ENCODE measurements around the gene ACSM2B. TPM values are rescaled to one million over a fixed set of nuclear protein-coding genes. Genes with fewer than 3 reads are reported as not detected.
"Not testable (repeated sequence)": the region's sequence is repeated elsewhere in the genome, so short reads cannot be mapped to it uniquely, and the experiment has no call there.

The ACSM2B gene, protein sequence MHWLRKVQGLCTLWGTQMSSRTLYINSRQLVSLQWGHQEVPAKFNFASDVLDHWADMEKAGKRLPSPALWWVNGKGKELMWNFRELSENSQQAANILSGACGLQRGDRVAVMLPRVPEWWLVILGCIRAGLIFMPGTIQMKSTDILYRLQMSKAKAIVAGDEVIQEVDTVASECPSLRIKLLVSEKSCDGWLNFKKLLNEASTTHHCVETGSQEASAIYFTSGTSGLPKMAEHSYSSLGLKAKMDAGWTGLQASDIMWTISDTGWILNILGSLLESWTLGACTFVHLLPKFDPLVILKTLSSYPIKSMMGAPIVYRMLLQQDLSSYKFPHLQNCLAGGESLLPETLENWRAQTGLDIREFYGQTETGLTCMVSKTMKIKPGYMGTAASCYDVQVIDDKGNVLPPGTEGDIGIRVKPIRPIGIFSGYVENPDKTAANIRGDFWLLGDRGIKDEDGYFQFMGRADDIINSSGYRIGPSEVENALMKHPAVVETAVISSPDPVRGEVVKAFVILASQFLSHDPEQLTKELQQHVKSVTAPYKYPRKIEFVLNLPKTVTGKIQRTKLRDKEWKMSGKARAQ
- not detected for total RNA-seq
- long read RNA-seq = 0 reads

DNA sequence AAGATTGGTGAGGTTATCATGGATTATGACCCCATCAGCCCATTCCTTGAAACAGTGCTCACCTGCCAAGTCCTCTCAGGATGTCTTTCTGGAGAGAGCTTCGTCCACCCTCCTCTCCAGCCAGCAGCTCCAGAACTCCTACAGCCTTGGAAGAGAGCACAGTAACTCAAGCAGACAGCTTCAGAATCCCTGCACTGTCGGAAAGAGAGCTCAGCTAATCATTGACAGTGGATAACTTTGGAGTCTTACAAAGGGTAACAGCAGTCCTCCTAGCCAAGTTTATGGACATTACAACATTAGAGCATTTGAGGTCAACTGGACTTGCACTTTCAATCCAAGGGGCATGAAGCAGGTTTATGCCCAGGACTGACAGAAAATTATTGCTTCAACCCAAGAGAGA, at the start of gene ACSM2B:
Gene ACSM2B, minus strand, starts transcription at position 223 of the 400 bp plus-strand sequence. CDS start 11,522 bp downstream, outside the sequence.
- DNase-seq = not testable (repeated sequence)

DNA sequence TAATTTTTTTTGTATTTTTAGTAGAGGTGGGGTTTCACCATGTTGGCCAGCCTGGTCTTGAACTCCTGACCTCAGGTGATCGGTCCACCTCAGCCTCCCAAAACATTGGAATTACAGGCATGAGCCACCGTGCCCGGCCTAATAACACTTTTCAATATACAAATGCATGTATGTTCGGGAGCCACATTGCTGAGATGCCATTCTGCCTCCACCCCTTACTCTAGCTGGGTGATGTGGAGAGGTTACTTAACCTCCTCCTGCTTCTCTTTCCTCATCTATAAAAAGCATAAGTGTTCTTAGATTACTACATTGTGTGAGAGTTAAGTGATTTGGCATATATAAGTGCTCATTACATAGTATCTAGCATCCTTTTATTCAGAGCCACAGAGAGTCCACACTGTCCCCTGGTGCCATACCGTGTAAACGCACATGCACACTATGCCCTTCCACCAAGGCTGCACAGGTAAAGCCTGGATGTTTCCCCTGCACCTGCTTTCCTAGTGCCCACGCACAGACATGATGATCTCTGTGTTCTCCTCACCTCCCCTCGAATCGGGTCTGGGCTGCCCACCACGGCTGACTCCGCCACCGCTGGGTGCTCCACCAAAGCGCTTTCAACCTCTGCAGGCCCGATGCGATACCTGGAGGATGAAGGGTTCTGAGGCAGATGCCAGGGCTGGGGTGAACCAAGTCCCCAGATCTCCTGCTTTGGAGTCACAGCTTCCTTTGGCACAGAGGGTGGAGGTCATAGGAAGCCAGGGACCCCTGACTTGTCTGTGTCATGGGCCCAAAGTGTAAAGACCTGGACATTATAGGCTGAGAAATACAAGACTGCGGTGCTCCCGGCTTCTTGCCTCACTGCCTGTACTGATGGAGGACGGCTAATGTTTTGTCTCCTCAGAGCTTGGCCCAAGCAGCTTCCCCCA, 49.0 kb upstream of the ACSM2B start:
- ATAC-seq (no peak), DNase-seq (no peak)
- intact Hi-C loops (cut with micrococcal nuclease) = no loop called here

More for the DNA sequence above, at the start of gene ACSM2B:
- ATAC-seq; intact Hi-C loops (cut with micrococcal nuclease): not testable (repeated sequence)

DNA sequence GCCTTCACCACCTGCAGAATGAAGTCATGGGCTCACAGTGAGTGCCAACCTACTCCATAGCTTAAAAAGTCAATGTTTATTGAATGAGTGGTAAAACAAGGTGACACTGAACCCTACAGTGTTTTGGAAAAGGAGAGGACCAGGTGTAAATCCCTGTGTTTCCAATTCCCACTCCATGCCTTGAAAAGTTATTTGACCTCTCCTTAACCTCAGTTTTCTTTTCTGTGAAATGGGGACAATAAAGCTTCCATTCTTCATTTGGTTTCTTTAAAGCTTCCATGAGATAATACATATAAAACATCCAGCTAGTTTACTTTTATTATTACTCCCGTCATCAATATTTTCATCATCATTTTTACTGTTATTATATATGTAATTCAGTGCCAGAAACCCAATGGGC, 48.0 kb upstream of the ACSM2B start:
- intact Hi-C loops (cut with micrococcal nuclease) = no loop called here
- DNase-seq = no peak
- ATAC-seq = no peak

DNA sequence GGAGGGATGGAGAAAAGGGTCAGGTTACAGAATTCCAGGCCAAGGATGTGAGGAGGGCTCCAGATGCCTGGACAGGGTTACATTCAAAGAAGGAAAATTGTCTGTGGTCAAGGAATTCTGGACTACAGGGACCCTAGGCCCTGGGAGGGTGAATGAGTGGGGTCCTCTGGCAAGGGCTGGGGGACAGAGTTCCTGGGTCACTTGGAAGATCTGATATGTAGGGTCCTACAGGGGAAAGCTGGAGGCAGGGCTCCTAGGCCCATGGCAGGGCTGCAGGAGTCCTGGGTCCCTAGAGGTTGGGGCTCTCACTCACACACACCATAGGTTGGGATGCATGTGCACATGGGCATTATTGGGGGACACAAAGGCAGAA, 46.3 kb upstream of the ACSM2B start:
- DNase-seq (no peak), ATAC-seq (no peak)
- intact Hi-C loops (cut with micrococcal nuclease) = no loop called here

DNA sequence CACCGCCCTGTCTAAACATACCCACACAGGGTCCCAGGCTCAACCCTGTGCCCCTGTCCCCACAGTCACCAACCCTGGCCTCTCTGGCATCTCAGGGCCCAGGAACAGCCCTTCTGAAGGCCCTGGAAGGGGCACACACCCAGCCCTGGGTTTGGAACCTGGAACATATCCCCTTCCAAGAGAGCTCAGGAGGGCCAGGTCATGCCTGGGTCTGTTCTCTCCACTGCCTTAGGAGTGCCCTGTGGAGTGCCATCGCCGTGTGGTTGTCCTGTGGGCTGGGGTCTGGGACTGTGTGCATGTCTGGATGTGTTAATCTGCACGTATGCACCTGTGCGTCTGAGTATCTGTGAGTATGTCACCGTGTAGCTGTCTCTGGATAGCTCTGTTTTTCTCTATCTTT, 45.2 kb upstream of the ACSM2B start:
- ATAC-seq = no peak
- intact Hi-C loops (cut with micrococcal nuclease) = no loop called here
- DNase-seq = no peak

DNA sequence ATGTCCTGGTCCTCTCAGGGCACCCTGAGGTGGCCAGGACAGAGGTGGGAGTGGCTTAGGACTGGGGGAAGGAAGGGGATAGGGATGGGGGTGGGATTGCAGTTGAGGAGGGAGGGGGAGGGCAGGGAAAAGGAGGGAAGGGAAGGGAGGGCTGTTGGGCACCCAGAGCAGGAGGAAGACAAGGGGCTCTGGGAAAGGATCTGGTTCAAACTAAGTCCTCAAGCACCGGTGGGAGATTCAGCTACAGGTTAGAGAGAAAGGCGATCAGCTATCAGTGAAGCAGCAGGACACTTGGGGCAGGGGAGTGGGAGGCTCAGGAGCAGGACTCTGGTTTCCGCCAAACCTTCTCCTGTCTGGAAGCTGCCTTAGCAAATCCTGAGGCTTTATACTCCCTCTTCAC, 44.6 kb upstream of the ACSM2B start:
- no peak for ATAC-seq
- intact Hi-C loops (cut with micrococcal nuclease) = no loop called here

DNA sequence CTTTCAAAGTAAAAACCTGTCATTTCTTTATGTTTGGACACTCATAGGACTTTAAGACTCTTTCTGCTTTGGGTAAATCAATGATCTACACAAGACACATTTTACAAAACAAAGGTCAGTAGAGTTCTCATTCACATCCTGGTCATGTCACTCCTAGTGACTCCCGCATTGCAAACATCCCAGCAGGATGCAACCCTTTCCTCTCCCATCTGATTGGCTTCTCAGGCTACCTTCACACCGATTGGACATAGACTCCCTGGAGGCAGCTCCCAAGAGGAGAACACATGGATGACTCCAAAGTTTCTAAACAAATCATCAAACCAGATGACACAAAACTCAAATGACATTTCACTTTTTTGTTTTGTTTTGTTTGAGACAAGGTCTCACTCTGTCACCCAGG, 43.8 kb upstream of the ACSM2B start:
- intact Hi-C loops (cut with micrococcal nuclease) = no loop called here
- DNase-seq (no peak), ATAC-seq (no peak)

More for the DNA sequence above, 44.6 kb upstream of the ACSM2B start:
- no peak for DNase-seq

DNA sequence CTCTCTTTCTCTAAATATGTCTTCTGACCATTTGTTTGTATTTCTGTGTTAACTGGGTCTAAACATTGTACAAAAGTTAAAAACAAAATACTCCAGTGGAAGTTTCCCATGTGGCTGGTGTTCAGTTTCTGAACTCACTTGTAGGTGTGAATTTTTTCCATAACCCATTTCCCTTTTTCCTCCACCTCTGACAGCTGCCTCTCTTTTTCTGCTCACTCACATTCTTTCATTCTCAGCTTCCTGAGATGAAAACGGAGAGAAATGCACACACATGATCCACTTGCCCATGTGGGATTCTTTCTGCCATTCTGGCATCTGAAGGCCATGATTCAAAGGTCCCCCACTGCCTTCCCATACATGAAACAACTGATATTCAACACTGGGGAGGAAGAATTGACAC, 41.1 kb upstream of the ACSM2B start:
- ATAC-seq = no peak
- no peak for DNase-seq
- intact Hi-C loops (cut with micrococcal nuclease) = no loop called here

DNA sequence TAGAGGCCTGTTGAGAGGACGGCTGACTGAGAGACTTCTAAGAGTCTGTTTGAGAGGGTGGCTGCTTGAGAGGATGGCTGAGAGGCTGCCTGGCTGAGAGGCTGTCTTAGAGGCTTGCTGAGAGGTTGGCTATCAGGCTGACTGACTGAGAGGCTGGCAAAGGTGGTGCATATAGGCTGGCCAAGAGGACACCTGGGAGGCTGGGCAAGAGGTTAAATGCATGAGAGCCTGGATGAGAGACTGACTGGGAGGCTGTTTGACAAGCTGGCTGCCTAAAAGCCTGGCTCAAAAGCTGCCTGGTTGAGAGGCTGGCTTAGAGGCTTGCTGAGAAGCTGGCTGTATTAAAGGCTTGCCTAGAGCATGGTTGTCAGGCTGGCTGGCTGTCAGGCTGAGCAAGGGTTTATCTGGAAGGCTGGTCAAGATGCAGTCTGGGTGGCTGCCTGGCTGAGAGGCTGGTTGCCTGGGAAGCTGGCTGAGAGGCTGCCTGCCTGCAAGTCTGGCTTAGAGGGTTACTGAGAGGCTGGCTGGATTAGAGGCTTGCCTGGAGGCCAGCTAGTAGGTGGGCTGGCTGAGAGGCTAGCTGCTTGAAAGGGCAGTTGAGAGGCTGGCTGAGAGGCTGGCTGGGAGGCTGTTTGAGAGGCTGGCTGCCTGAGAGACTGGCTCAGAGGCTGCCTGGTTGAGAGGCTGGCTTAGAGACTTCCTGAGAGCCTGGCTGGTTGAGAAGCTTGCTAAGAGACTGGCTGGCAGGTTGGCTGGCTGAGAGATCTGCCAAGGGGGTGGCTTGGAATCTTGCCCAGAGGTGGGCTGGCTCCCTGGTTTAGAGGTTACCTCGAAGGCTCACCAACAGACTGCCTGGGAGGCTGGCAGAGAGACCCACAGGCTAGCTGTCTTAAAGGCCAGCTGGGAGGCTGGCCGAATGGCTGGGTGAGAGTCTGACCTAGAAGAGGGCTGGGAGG, 38.3 kb upstream of the ACSM2B start:
- DNase-seq (no peak), ATAC-seq (no peak)
- intact Hi-C loops (cut with micrococcal nuclease) = no loop called here

DNA sequence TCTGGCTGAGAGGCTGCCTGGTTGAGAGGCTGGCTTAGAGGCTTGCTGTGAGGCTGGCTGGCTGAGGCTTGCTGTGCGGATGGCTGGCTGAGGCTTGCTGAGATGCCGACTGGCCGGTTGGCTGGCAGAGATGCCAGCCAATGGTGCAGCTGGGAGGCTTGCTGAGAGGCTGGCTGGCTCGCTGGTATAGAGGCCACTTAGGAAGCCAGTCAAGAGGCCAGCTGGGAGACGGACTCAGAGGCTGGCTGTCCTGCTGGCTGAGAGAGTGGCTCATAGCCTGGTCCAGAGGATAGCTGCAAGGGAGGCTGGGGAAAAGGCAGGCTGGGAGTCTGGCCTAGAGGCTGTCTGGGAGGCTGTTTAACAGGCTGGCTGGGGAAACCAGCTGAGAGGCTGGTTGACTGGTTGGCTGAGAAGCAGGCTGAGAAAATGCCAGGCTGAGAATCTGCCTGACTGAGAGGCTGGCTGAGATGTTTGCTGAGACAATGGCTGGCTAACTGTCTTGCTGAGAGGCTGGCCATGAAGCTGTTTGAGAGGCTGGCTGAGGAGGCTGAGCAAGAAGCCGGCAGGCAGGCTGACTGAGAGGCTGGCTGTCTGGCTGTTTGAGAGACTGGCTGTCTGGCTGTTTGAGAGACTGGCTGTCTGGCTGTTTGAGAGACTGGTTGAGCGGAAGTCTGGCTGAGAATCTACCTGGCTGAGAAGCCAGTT, 37.5 kb upstream of the ACSM2B start:
- intact Hi-C loops (cut with micrococcal nuclease) = no loop called here
- DNase-seq (no peak), ATAC-seq (no peak)

DNA sequence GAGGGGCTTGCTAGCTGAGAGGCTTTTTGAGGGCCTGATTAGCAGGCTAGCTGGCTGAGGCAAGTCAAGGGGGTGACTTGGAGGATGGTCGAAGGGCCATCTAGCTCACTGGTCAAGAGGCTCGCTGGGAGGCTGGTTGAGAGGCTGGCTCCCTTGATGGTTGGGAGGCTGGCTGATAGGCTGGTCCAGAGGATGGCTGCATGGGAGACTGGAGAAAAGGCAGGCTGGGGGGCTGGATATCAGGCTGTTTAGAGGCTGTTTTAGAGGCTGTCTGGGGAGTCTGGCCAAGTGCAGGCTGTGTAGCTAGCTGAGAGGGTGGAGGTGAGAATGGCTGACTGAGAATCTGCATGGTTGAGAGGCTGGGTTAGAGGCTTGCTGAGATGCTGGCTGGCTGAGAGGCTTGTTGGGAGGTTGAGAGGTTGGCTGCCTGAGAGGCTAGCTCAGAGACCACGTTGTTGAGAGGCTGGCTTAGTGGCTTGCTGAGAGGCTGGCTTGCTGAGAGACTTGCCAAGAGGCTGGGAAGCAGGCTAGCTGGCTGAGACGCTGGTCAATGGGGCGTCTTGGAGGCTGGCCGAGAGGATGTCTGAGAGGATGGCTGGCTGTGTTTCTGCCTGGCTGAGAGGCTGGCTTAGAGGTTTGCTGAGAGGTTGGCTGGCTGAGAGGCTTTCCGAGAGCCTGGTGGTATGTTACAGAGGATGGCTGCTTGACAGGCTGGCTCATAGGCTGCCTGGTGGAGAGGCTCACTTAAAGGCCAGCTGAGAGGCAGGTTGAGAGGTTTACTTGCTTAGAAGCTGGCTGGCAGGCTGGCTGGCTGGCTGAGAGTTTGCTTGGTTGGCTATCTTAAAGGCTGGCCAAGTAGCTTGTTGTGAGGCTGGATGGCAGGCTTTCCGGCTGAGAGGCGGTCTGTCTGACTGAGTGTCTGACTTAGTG, 36.6 kb upstream of the ACSM2B start:
- intact Hi-C loops (cut with micrococcal nuclease) = no loop called here
- DNase-seq (peak; percentile 79), ATAC-seq (peak; percentile 60)

DNA sequence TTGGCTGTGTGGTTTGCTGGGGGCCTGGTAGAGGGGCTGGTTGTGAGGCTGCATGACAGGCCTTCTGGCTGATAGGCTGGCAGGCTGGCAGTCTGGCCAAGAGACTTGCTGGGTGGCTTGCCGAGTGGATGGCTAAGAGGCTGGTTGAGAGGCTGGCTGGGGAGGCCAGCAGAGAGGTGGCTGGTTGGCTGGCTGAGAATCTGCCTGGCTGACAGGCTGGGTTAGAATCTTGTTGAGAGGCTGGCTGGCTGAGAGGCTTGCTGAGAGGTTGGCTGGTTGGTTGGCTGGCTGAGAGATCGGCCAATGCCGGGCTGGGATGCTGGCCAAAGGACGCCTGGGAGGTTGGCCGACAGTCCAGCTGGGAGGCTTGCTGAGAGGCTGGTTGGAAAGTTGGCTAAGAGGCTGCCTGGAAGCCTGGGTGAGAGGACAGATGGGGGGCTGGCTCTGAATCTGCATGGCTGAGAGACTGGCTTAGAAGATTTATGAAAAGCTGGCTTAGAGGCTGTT, 35.9 kb upstream of the ACSM2B start:
- DNase-seq (peak; percentile 87), ATAC-seq (peak; percentile 82)
- intact Hi-C loops (cut with micrococcal nuclease) = no loop called here

DNA sequence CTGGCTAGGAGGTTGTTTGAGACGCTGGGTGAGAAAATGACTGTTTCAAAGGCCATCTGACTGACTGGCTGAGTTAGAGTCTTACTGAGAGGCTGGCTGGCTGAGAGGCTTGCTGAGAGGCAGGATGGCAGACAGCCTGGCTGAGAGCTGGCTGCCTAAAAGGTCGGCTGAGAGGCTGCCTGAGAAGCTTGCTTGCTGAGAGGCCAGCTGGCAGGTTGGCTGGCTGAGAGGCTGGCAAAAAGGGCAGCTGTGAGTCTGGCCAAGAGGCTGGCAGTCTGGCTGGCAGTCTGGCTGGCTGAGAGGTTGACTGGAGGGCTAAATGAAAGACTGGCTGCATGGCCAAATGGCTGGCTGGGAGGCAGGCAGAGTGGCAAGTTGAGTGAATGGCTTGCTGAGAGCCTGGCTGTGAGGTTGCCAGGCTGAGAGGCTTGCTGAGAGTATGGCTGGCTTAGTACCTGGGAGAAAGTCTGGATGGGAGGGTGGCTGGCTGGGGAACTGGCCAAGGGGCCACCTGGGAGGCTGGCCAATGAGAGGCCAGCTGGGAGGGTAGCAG, 35.3 kb upstream of the ACSM2B start:
- intact Hi-C loops (cut with micrococcal nuclease) = no loop called here
- ATAC-seq = peak; percentile 56

DNA sequence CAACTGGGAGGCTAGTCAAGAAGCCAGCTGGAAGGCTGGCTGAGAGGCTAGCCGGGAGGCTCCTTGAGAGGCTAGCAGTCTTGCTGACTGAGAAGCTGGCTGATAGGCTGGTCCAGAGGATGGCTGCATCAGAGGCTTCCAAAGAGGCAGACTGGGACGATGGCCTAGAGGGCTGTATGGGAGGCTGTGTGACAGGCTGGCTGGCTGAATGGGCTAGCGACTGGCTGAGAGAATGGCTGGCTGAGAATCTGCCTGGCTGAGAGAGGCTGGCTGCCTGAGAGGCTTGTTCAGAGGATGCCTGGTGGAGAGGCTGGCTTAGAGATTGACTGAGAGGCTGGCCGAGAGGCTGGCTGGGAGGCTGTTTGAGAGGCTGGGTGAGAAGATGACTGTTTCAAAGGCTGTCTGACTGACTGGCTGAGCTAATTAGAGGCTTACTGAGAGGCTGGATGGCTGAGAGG, 34.8 kb upstream of the ACSM2B start:
- intact Hi-C loops (cut with micrococcal nuclease) = no loop called here
- DNase-seq (peak; percentile 53), ATAC-seq (peak; percentile 59)

More for the DNA sequence above, 35.3 kb upstream of the ACSM2B start:
- DNase-seq = peak; percentile 65

DNA sequence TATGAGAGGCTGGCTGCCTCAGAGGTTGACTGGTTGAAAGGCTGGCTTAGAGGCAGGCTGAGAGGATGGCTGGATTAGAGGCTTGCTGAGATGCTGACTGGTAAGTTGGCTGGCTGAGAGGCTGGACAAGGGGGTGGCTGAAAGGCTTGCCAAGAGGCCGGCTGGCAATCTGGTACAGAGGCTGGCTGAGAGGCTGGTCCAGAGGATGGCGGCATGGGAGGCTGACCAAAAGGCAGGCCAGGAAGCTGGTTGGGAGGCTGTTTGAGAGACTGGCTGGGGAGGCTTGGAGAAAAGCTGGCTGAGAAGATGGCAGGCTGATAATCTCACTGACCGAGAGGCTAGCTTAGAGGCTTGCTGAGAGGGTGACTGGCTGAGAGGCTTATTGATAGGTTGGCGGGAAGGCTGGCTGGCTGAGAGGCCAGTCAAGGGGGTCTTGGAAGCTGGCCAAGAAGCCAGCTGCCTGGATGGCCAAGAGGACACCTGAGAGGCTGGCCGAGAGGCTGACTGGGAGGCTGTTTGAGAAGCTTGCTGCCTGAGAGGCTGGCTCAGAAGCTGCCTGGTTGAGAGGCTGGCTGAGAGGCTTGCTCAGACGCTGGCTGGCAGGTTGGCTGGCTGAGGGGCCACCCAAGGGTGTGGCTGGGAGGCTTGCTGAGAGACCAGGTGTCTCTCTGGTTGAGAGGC, 34.2 kb upstream of the ACSM2B start:
- ATAC-seq = no peak
- DNase-seq = no peak
- intact Hi-C loops (cut with micrococcal nuclease) = no loop called here

DNA sequence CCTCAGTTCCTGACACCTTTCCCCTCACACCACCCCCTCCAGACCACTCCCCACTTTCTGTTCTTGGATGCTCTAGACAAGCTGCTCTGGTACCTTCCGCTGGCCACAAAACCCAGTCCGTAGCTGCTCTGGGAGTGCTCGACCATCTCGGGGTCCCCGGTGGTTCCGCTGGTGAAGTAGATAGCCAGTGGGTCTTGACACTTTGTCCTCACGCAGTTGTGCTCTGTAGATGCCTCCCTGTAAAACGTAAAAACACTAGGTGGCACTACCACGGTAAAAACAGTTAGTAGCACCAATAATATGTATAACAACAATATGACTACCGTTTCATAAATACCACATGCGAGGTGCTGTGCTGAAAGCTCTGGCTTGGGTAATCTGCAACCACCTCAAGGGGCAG, 26.0 kb upstream of the ACSM2B start:
- DNase-seq; intact Hi-C loops (cut with micrococcal nuclease): not testable (repeated sequence)
- peak; percentile 45 for ATAC-seq

All from left ventricle myocardium superior (tissue), 1 donor.